B cell (primary cell): ENCODE measurements around the gene SOX6. TPM values are rescaled to one million over a fixed set of nuclear protein-coding genes. Genes with fewer than 3 reads are reported as not detected.

ENCODE experiments used
- ATAC-seq: fragments of 200-7000 bp; cut with Tn5 transposase; one replicate; pipeline ENCODE4 v1.10.0; 2021; ENCODE audit warnings: low read depth, mild to moderate bottlenecking, moderate number of reproducible peaks, moderate library complexity
- CTCF ChIA-PET: fragments of 350-600 bp; sonication (Branson Sonifier 250); formaldehyde crosslinking; loops from one replicate; lab custom pipeline; 2021; ENCODE audit warnings: antibody characterized with exemption, inconsistent platforms; lab: Charles Lee
- POLR2A ChIA-PET: fragments of 350-600 bp; sonication (Branson Sonifier 250); formaldehyde crosslinking; loops from one replicate; lab custom pipeline; 2021; ENCODE audit warnings: antibody characterized with exemption; lab: Charles Lee
- DNase-seq: peaks from one replicate; pipeline ENCODE4 v3.0.0; 2013
- H2AFZ ChIP-seq: 2 replicates; pipeline ENCODE4 v1.6.1; 2012; ENCODE audit warnings: mild to moderate bottlenecking, low read depth, low read length; ENCODE audit not compliant: insufficient read depth, poor library complexity, severe bottlenecking
- H3K27ac ChIP-seq, 2 donors: 1 replicate in 1 of 2; 2 replicates in 1 of 2; pipeline ENCODE4 v1.5.1; 2012 to 2013; ENCODE audit warnings: low read length in 2 of 2, mild to moderate bottlenecking in 2 of 2, moderate library complexity in 1 of 2
- H3K27me3 ChIP-seq, 4 experiments: fragments of 200-600 bp in 1 of 4; sonication (generic) in 1 of 4; replicated peaks in 1 of 4; 1 replicate in 2 of 4; 2 replicates in 2 of 4; pipeline versions ENCODE4 v1.6.1 to v1.7.0; 2013 to 2016; ENCODE audit warnings: low read length in 3 of 4, mild to moderate bottlenecking in 2 of 4, mixed read lengths in 1 of 4, moderate library complexity in 1 of 4; ENCODE audit not compliant: insufficient read depth in 4 of 4, control insufficient read depth in 3 of 4; ENCODE audit errors: control extremely low read depth in 1 of 4
- H3K36me3 ChIP-seq, 2 experiments: replicated peaks in 1 of 2; 1 replicate in 1 of 2; 2 replicates in 1 of 2; pipeline versions ENCODE4 v1.6.1 to v1.7.1; 2013; ENCODE audit warnings: low read length in 1 of 2; ENCODE audit not compliant: insufficient read depth in 2 of 2, control insufficient read depth in 1 of 2; ENCODE audit errors: control extremely low read depth in 1 of 2, extremely low read depth in 1 of 2
- H3K4me1 ChIP-seq, 2 donors: fragments of 200-600 bp in 1 of 2; sonication (generic) in 1 of 2; 1 replicate in 1 of 2; 2 replicates in 1 of 2; pipeline versions ENCODE4 v1.5.1 to v1.6.1; 2013 to 2017; ENCODE audit warnings: low read length in 2 of 2; ENCODE audit not compliant: control insufficient read depth in 2 of 2, insufficient read depth in 2 of 2
- H3K4me2 ChIP-seq: replicated peaks from 2 replicates; pipeline ENCODE3; 2012; ENCODE audit warnings: mild to moderate bottlenecking, low read depth, low read length; ENCODE audit not compliant: poor library complexity, severe bottlenecking
- H3K4me3 ChIP-seq, 5 experiments: fragments of 200-600 bp in 1 of 5; sonication (generic) in 1 of 5; 1 replicate in 3 of 5; 2 replicates in 2 of 5; pipeline versions ENCODE4 v1.5.1 to v1.7.0; 2011 to 2016; ENCODE audit warnings: low read length in 4 of 5, mild to moderate bottlenecking in 4 of 5, low read depth in 2 of 5, control low read depth in 1 of 5, moderate library complexity in 1 of 5; ENCODE audit not compliant: insufficient read depth in 1 of 5; ENCODE audit errors: control extremely low read depth in 1 of 5, extremely low read depth in 1 of 5
- H3K79me2 ChIP-seq: fragments of 200-600 bp; sonication (generic); one replicate; pipeline ENCODE4 v1.6.0; 2016; ENCODE audit warnings: low read length; ENCODE audit not compliant: control insufficient read depth, insufficient read depth
- H3K9ac ChIP-seq: fragments of 200-600 bp; sonication (generic); 2 replicates; pipeline ENCODE4 v1.6.1; 2017; ENCODE audit warnings: mild to moderate bottlenecking, low read length, moderate library complexity
- H3K9me3 ChIP-seq, 3 donors: one replicate each; pipeline versions ENCODE4 v1.6.1 to v1.7.1; 2013; ENCODE audit warnings: low read length in 2 of 3; ENCODE audit not compliant: control insufficient read depth in 2 of 3, insufficient read depth in 1 of 3; ENCODE audit errors: control extremely low read depth in 1 of 3
- H4K20me1 ChIP-seq: 2 replicates; pipeline ENCODE4 v1.6.0; 2012; ENCODE audit warnings: mild to moderate bottlenecking, low read length; ENCODE audit not compliant: insufficient read depth, control insufficient read depth, poor library complexity, severe bottlenecking
- H3K27ac Mint-ChIP-seq: one replicate; pipeline ENCODE4 v1.8.0; 2021; ENCODE audit warnings: mixed read lengths
- H3K27me3 Mint-ChIP-seq: one replicate; pipeline ENCODE4 v1.8.0; 2021; ENCODE audit warnings: mixed read lengths
- H3K4me1 Mint-ChIP-seq: one replicate; pipeline ENCODE4 v1.8.0; 2021; ENCODE audit warnings: mixed read lengths
- H3K4me3 Mint-ChIP-seq: one replicate; pipeline ENCODE4 v1.8.0; 2021; ENCODE audit warnings: mixed read lengths
- H3K9me3 Mint-ChIP-seq: one replicate; pipeline ENCODE4 v1.8.0; 2022; ENCODE audit warnings: mixed read lengths; ENCODE audit not compliant: insufficient read depth
- CTCF ChIP-seq: fragments of 200-600 bp; IDR thresholded peaks from one replicate; pipeline ENCODE4 v1.8.0; 2022; ENCODE audit warnings: antibody characterized with exemption, mild to moderate bottlenecking
- EZH2 ChIP-seq: IDR thresholded peaks from 2 replicates; pipeline ENCODE4 v1.6.1; 2012; ENCODE audit warnings: borderline replicate concordance, low read depth, mild to moderate bottlenecking, moderate library complexity, low read length; ENCODE audit not compliant: insufficient read depth, poor library complexity, severe bottlenecking
- WGBS: methylation state at CpG from one replicate; pipeline ENCODE4 v1.1.5; 2013; ENCODE audit warnings: missing lambda C conversion rate; ENCODE audit not compliant: insufficient coverage; 5-methylcytosine and 5-hydroxymethylcytosine counted together
- intact Hi-C: fragments of 100-400 bp; cut with micrococcal nuclease; formaldehyde crosslinking; loops from one replicate; pipeline ENCODE4 v1.10.0; 2022
- polyA plus RNA-seq: library from polyadenylated mRNA; depleted of rRNA; stranded (reverse); fragments of >200 nt; gene quantifications from 2 replicates; pipeline ENCODE4 v1.2.3, GENCODE V29; 2012
- total RNA-seq, 2 donors: library from RNA; stranded (reverse); fragments of 120-200 nt in 1 of 2; gene quantifications; 1 replicate in 1 of 2; 2 replicates in 1 of 2; pipeline versions ENCODE4 v1.2.3 to v1.2.4, GENCODE V29; 2013 to 2022

Gene SOX6
- total and polyA plus RNA-seq, 2 donors (not counting 1 experiment from before 2014, with no cell fraction given) = not detected

GRCh38 chr11:16125796-16126195, 230.6 kb downstream of the SOX6 start:
- no peak overlapping the region for H3K27ac ChIP-seq
- no peaks in the 10 kb centered on the region for H3K27me3 Mint-ChIP-seq
- H3K36me3 ChIP-seq = no peaks in the 10 kb centered on the region
- no peaks in the 10 kb centered on the region for H3K79me2 ChIP-seq
- no peaks in the 10 kb centered on the region for H3K4me1 ChIP-seq
- no peak overlapping the region for H3K4me3 ChIP-seq
- intact Hi-C loops = no loop called here
- CTCF ChIA-PET = no interaction called here
- H3K27ac Mint-ChIP-seq = no peak overlapping the region
- no peaks in the 10 kb centered on the region for H3K9me3 ChIP-seq
- DNase-seq (no peak), ATAC-seq (no peak)
- H3K9ac ChIP-seq = no peak overlapping the region
- no peak for TF ChIP-seq EZH2
- TF ChIP-seq CTCF = no peak
- H3K4me2 ChIP-seq = no peak overlapping the region
- no peaks in the 10 kb centered on the region for H4K20me1 ChIP-seq
- no peak overlapping the region for H3K4me3 Mint-ChIP-seq
- POLR2A ChIA-PET = no interaction called here
- H3K9me3 Mint-ChIP-seq = no peaks in the 10 kb centered on the region
- H3K4me1 Mint-ChIP-seq = no peaks in the 10 kb centered on the region
- H3K27me3 ChIP-seq = no peaks in the 10 kb centered on the region
- no peak overlapping the region for H2AFZ ChIP-seq

GRCh38 chr11:16124390-16124789, 232.0 kb downstream of the SOX6 start:
- intact Hi-C loops = no loop called here
- Histone ChIP-seq H3K9ac (no peak overlapping the region), H3K79me2 (no peaks in the 10 kb centered on the region), H3K4me1 (no peaks in the 10 kb centered on the region), H3K9me3 (no peaks in the 10 kb centered on the region), H3K4me2 (no peak overlapping the region), H2AFZ (no peak overlapping the region), H4K20me1 (no peaks in the 10 kb centered on the region), H3K36me3 (no peaks in the 10 kb centered on the region), H3K4me3 (no peak overlapping the region), H3K27me3 (no peaks in the 10 kb centered on the region), H3K27ac (no peak overlapping the region)
- Mint-ChIP-seq H3K27me3 (no peaks in the 10 kb centered on the region), H3K9me3 (no peaks in the 10 kb centered on the region), H3K4me3 (no peak overlapping the region), H3K27ac (no peak overlapping the region), H3K4me1 (no peaks in the 10 kb centered on the region)
- WGBS = 82% methylated on average over 3 of the region's 3 CpGs
- ATAC-seq (no peak), DNase-seq (no peak)
- ChIA-PET POLR2A (no interaction called here), CTCF (no interaction called here)
- no peak for TF ChIP-seq EZH2
- TF ChIP-seq CTCF = no peak
